ENCODE results near the gene SGIP1.

DNA sequence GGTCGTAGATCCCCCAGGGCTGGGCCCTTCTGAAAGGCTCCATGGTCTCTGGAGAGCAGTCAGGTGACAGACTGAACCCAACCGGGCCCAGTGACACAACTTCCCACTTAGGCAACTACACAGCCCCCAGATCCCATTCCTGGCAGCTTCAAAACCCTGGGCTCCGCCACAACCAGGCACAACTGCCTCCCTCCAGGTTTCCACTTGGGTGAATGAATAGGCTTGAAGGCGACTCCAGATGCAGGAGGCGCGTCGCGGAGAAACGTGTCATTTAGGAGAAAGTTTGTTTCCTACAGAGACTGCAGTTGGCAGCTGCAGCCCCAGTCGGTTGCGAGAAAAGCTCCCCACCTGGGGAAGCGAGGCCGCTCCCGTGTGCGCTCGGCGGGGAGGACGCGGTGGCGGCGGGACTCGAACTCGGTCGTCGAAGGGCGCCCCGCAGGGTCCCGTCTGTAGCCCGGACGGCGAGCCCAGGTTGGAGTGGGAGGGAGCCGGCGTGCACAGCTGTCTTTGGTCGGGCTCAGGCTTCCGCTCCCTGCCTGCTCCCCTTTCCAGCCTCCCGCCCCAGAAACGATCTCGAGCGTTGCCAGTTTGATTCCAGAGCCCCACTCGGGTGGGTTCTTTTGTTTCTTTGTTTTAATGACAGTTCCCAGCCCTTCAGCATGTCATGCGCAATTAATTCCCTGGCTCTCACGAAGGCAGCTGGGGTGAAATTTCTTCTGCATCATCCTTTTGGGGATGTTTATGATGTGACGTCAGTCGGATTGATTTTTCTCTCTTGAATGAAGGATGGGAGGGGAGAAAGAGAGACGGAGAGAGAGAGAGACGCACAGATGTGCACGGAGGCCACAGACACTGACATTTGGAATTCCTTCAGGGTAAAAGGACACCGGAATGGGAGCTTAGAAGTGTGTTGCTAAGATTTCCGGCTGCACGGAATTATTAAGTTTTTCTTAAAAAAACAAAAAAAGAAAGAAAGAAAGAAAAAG lies 862 bp upstream of the SGIP1 start:
- TF ChIP-seq CTCF (conservative IDR thresholded peaks at IDR 0.05; ENCODE audit: low read depth, low read length) (no peak), FOS (IDR thresholded peaks at IDR 0.05; ENCODE audit: low read depth, low read length) (peak; percentile 61; the same call in 1 of the 2 replicates), USF2 (IDR thresholded peaks at IDR 0.05; ENCODE audit: low read depth, low read length) (peak; percentile 22; the same call in 1 of the 2 replicates), POLR2A (IDR thresholded peaks at IDR 0.05; ENCODE audit: low read depth, low read length) (peak; percentile 87; the same call in 1 of the 2 replicates), SMC3 (IDR thresholded peaks at IDR 0.05; ENCODE audit: low read depth, low read length) (no peak)

Measured in IMR-90 (cell line).